Psoas muscle (tissue), 8 donors: ENCODE results near the gene SOCS6. TPM values are rescaled to one million over a fixed set of nuclear protein-coding genes. Genes with fewer than 3 reads are reported as not detected.

Source experiments
- ATAC-seq, 4 donors: fragments of 200-7000 bp; cut with Tn5 transposase; one replicate each; pipeline ENCODE4 v1.9.1; 2020; ENCODE audit warnings: moderate library complexity in 3 of 4, mild to moderate bottlenecking in 2 of 4
- DNase-seq, 2 donors: peaks; one replicate each; pipeline ENCODE4 v3.0.0-alpha.2; 2020
- H3K27ac ChIP-seq: fragments of 200-600 bp; one replicate; pipeline ENCODE4 v1.8.0; 2022
- H3K27me3 ChIP-seq, 3 donors: fragments of 200-600 bp in 1 of 3; one replicate each; pipeline versions ENCODE4 v1.6.1 to v1.8.0; 2013 to 2022; ENCODE audit warnings: low read length in 2 of 3, mild to moderate bottlenecking in 2 of 3, moderate library complexity in 1 of 3; ENCODE audit not compliant: insufficient read depth in 3 of 3
- H3K36me3 ChIP-seq, 2 donors: fragments of 200-600 bp in 1 of 2; one replicate each; pipeline versions ENCODE4 v1.6.1 to v1.8.0; 2013 to 2022; ENCODE audit warnings: low read depth in 1 of 2, mild to moderate bottlenecking in 1 of 2, moderate library complexity in 1 of 2; ENCODE audit not compliant: insufficient read depth in 1 of 2
- H3K4me1 ChIP-seq: fragments of 200-600 bp; one replicate; pipeline ENCODE4 v1.8.0; 2022
- H3K4me3 ChIP-seq: fragments of 200-600 bp; one replicate; pipeline ENCODE4 v1.8.0; 2022; ENCODE audit warnings: mild to moderate bottlenecking
- H3K9me3 ChIP-seq: fragments of 200-600 bp; one replicate; pipeline ENCODE4 v1.8.0; 2022
- WGBS, 3 donors: extraction: QIAGEN DNeasy Blood & Tissue Kit; methylation state at CpG; one replicate each; pipeline versions ENCODE4 v1.1.6 to v1.1.7; 2013; 5-methylcytosine and 5-hydroxymethylcytosine counted together
- intact Hi-C, 2 donors: fragments of 100-400 bp; cut with DNase I; formaldehyde crosslinking; loops; one replicate each; pipeline versions ENCODE4 v1.11.0 to v1.14.2; 2022
- polyA plus RNA-seq, 3 donors: library from polyadenylated mRNA; stranded (reverse); fragments of 200-250 nt; gene quantifications; one replicate each; pipeline ENCODE4 v1.2.3, GENCODE V29; 2013
- total RNA-seq, 4 donors: library from RNA; stranded (reverse); fragmentation: NEBNext Ultra II Directional in 2 of 4; extraction: Animal tissue kit (Norgen Biotek cat#: 25700) in 2 of 4; gene quantifications; one replicate each; pipeline versions ENCODE4 v1.2.1 to v1.2.4, GENCODE V29; 2021 to 2023
- TF ChIP-seq, protein P1 (sequence below): fragments of 200-600 bp; IDR thresholded peaks from one replicate; pipeline ENCODE4 v1.8.0; 2022; ENCODE audit warnings: antibody characterized with exemption
- donor health status: healthy with polysubstance abuse.
- donor health status: DM: no; HTN: no; CAD: no; lungs with moderate emphysema.
- donor health status: Bipolar disorder and iron deficiency.
- donor health status: healthy.
- donor health status: DM: yes; HTN: yes; CAD: no.
- donor health status: DM: no; HTN: no; CAD: no.
- donor health status: DM: no; HTN: no; CAD: no.
- donor health status: DM: yes; HTN: yes; CAD: no.

SOCS6 gene
- total and polyA plus RNA-seq, 7 donors, result 7.3 to 30.2 (median 19.1) TPM

DNA sequence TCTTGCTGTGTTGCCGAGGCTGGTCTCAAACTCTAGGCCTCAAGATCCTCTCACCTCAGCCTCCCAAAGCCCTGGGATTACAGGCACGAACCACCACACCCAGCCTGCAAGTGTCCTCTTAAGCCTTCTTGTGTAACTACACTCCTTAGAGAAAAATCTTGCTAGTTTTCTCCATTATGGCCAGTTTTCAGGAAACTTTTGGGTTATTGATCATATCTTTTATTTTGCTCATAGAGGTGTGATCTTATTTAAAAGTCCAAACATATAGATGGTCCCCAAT is 2.4 kb downstream of the SOCS6 start:
- Histone ChIP-seq H3K27ac (no peak overlapping the region), H3K9me3 (no peaks in the 10 kb centered on the region), H3K4me1 (peaks cover 59% of the 10 kb centered on the region), H3K4me3 (peak overlapping the region; percentile 89), H3K36me3 (no peaks in the 10 kb centered on the region), H3K27me3 (no peaks in the 10 kb centered on the region)
- no peak for DNase-seq
- intact Hi-C loops, result loop anchor here in 1 of 2 donors (5.0 kb wide), 2 partner anchors 41 to 141 kb away; no protein-coding TSS in a partner anchor
- TF ChIP-seq, protein P1, sequence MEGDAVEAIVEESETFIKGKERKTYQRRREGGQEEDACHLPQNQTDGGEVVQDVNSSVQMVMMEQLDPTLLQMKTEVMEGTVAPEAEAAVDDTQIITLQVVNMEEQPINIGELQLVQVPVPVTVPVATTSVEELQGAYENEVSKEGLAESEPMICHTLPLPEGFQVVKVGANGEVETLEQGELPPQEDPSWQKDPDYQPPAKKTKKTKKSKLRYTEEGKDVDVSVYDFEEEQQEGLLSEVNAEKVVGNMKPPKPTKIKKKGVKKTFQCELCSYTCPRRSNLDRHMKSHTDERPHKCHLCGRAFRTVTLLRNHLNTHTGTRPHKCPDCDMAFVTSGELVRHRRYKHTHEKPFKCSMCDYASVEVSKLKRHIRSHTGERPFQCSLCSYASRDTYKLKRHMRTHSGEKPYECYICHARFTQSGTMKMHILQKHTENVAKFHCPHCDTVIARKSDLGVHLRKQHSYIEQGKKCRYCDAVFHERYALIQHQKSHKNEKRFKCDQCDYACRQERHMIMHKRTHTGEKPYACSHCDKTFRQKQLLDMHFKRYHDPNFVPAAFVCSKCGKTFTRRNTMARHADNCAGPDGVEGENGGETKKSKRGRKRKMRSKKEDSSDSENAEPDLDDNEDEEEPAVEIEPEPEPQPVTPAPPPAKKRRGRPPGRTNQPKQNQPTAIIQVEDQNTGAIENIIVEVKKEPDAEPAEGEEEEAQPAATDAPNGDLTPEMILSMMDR, result no peak
- 69 to 88% (median 83%) methylated on average over 2 of the region's 2 CpGs for WGBS, 3 donors
- ATAC-seq, result no peak

DNA sequence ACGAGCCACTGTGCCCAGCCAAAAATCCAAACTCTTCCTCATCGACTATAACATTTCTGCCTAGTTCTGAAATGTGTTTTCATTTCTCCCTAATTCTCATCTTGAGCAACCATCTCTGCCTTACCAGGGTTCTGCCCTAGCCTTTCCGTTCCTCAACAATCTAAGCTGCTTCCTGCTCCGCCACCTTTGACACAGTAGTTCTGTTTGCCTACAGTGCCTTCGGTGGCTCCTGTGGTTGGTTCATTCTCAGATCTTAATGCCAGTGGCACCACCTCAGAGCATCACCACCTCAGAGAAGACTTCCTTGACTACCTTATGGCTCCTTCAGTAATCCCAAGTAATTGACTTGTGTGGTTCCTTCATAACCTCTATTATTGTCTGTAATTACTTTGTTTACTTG is 3.8 kb downstream of the SOCS6 start:
- Histone ChIP-seq H3K4me3 (peak overlapping the region; percentile 23), H3K36me3 (no peaks in the 10 kb centered on the region), H3K4me1 (peaks cover 70% of the 10 kb centered on the region), H3K9me3 (no peaks in the 10 kb centered on the region), H3K27ac (no peak overlapping the region), H3K27me3 (no peaks in the 10 kb centered on the region)
- intact Hi-C loops, result loop anchor here in 1 of 2 donors (5.0 kb wide), 2 partner anchors 40 to 140 kb away; no protein-coding TSS in a partner anchor
- TF ChIP-seq, protein P1, result no peak
- DNase-seq (no peak), ATAC-seq (no peak)
- WGBS, 3 donors, result 73 to 88% (median 83%) methylated on average over 5 of the region's 5 CpGs

GRCh38 chr18:70293166-70293565 is 4.3 kb downstream of the SOCS6 start:
- H3K4me3 ChIP-seq, result peak overlapping the region; percentile 23
- DNase-seq (no peak), ATAC-seq (peak; percentile 42 to 54 (median 46))
- H3K9me3 ChIP-seq, result no peaks in the 10 kb centered on the region
- peaks cover 74% of the 10 kb centered on the region for H3K4me1 ChIP-seq
- TF ChIP-seq, protein P1, result no peak
- no peak overlapping the region for H3K27ac ChIP-seq
- intact Hi-C loops, result loop anchor here in 1 of 2 donors (5.0 kb wide), 2 partner anchors 39 to 139 kb away; no protein-coding TSS in a partner anchor
- WGBS, 3 donors, result 62 to 67% (median 67%) methylated on average over 3 of the region's 3 CpGs
- no peaks in the 10 kb centered on the region for H3K27me3 ChIP-seq
- H3K36me3 ChIP-seq, result no peaks in the 10 kb centered on the region

DNA sequence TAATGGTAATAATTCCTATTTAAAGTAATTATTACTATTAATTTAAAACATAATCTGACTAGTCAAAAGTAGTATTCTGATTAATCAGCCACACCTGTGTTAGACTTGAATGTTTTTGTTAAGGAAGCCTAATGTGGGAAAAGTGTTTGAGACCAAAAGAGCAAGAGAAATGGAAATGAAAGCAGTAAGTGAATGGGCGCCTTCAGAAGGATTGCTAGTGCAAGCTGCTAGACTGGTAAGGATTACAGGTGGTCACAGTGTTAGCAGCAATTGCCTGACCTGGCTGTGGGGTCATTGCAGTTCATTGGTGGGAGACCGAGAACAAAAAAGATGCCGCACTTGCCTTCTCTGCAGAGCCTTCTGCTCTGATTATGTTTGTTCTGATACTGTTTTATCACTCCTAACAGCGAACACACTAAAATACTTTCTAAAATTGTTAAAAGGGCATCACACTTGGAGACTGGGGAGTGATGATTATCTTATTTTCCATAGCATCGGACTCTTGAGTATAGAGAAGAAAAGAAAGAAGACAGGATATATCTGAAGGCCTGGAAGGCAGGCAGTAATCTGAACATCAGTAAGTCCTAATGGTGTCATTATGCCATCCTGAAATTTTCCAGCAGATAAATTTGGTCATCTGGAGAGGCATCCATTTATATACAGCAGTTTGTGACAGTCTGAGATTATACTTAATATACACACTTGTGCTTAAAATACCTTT is 5.8 kb downstream of the SOCS6 start:
- 78 to 92% (median 84%) methylated on average over 5 of the region's 5 CpGs for WGBS, 3 donors
- intact Hi-C loops, result loop anchor here in 1 of 2 donors (5.0 kb wide), 2 partner anchors 38 to 138 kb away; no protein-coding TSS in a partner anchor

More for the DNA sequence above, 5.8 kb downstream of the SOCS6 start:
- H3K4me3 ChIP-seq, result no peak overlapping the region
- no peaks in the 10 kb centered on the region for H3K9me3 ChIP-seq
- DNase-seq (no peak), ATAC-seq (no peak)
- H3K27me3 ChIP-seq, result no peaks in the 10 kb centered on the region
- no peaks in the 10 kb centered on the region for H3K36me3 ChIP-seq
- TF ChIP-seq, protein P1, result no peak
- H3K27ac ChIP-seq, result peak overlapping the region; percentile 13
- peaks cover 82% of the 10 kb centered on the region for H3K4me1 ChIP-seq
